ENCODE results near the gene ERN1.
"Not testable (repeated sequence)": the region's sequence is repeated elsewhere in the genome, so short reads cannot be mapped to it uniquely, and the experiment has no call there.

ERN1 gene

GRCh38 chr17:64129765-64130558 lies at the start of gene ERN1:
TSS of gene ERN1 (minus strand) at chr17:64130144. CDS start at chr17:64130029, 115 bp downstream.
- peak; percentile 98 for DNase-seq

DNA sequence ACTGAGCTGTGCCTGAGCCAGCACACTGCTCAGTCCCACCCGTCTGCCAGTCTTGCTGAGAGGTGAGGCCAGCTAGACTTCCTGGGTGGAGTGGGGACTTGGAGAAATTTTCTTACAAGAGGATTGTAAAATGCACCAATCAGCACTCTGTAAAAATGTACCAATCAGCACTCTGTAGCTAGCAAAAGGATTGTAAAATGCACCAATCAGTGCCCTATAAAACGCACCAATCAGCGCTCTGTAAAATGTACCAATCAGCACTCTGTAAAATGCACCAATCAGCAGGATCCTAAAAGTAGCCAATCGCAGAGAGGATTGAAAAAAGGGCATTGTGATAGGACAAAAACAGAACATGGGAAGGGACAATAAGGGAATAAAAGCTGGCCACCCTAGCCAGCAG lies 49.1 kb upstream of the ERN1 start:
- not testable (repeated sequence) for DNase-seq

DNA sequence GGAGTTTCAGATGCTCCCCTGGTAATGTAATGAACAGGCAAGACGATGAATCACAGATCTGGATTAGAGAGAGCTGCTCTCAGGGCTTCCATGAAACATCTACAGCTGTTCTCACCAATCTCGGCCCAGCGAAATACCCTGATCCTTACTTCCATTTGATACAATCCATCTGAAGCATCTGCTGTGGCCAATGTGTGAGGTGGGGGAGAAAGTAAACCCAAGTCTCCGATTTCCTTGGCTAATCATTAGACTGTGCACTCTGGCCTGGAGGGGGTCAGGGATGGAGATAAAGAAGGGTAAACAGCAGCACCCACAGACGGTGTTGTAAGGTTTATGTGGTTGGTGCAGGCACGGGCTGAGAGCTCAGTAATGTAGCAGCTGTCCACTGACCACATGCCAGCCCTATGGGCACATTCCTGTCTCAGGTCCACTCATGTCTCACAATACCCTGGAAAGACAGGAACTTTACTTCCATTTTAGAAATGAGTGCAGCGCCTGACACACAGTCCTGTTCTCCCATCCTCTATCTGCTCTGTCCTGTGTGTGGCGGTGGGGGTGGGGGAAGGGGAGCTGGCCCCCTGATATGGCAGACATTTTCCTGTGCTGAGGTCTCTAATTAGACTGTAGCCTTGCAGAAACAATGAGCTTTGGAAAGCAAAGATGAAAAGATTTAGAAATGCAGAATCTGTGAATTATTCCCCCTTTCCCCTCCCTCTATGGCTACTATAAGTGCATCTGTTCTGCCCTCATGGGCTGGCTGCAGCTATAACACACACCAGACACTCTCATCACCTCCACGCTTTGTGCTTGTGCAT lies 48.3 kb upstream of the ERN1 start:
- DNase-seq = no peak

DNA sequence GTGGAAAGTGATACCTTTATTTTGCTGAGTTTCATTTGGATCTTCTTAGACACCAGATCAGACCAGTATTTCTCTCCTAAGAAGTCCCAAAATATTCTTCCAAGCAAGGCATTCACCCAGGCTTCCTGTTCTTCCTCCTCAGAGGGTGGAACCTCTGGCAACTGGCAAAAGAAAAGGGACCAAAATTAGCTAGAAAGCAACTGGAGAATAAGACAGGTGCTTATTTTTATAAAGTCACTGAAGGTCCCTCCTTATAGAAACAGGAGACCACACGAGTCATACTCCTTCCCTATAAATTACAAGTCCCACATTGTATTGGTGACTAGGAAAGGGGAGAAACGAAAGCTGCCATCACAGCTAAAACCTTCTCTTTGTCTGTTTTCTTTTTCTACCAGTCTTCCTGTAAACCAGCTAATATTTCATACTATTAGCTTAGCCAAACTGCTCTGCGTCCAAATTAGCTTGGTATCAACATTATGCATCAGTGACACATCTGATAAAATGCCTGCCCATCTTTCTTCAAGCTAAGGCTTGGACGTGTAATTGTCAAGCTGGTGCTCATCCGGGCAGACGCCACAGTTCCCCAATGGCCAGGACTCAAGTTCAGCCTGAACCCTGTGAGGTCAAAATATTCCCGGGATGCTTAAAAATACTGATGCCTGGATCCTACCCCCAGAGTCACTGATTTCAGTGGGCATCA lies 47.5 kb upstream of the ERN1 start:
- no peak for DNase-seq

DNA sequence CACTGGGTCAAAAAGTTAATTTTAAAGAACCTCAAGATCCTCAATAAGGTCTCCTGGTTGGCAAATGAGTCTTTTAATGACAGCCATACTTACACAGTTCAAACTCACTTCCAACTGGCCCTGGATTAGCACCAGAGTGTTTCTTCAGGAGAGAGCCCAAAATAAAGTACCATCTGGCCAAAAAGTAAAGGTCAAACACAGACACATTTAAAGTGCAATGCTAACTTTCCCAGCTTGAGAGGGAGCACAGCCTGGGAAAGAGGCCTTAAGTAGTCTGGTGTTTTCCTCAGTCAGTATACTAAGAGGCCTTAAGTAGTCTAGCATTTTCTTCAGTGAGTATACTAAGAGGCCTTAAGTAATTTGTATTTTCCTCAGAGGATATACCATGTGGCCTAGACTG lies 46.6 kb upstream of the ERN1 start:
- no peak for DNase-seq

DNA sequence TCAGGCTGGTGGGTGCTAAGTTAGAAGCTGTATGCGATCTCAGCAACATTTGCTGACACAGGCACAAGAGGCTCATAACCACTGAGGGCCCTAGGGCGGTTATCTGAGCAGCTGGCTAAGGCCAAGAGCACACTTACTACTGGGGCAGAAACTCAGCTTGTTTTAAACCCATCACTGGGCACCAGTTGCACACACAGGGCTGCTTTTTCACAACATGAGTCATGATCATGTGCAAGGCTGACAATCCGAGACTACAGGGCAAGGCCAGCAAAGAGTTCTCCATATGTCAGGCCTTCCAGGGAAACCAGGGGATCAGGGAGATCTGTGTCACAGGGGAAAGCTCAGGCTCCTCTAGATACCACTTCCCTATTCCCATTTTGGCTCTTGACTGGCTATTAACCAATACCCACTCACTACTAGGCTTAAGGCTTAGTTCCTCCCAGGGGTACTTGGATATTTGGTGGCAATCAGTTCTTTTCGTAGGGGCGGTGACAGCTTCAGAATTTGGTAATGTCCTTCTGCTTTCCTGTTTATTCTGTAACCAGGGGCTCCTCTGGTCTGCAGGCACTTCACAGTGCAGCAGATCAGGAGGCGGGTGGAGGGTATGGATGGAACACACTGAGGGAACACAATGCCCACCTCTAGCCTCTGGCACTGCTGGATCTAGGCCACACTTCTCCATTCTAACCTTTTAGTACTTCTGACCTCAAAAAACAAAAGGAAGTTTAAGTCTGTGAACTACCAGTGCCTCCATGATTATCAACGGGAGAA lies 44.9 kb upstream of the ERN1 start:
- DNase-seq = no peak

- DNase-seq = no peak
Measured at GRCh38 chr17:64173646-64174045, 43.7 kb upstream of the ERN1 start.

- no peak for DNase-seq
Measured at GRCh38 chr17:64172510-64172909, 42.6 kb upstream of the ERN1 start.

DNA sequence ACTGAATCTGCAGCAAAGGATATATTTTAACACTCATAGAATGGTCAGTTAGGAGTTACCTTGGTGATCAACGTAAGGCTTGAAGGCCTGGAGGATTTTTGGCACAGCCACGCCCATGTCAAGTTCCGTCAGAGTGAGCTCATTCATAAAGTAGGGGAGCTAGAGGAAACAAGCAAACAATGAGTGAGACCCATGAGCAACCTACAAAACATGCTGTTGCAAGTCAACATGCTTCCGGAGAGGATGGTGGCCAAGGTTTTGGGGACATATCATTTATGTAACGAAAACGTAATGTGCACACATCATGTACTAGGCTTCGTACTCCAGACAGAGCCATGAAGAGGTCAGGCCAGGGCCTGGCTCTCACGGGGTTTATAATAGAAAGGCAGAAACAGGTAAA lies 41.1 kb upstream of the ERN1 start:
- no peak for DNase-seq

- DNase-seq = no peak
Measured at GRCh38 chr17:64170286-64170685, 40.3 kb upstream of the ERN1 start.

GRCh38 chr17:64167666-64168065 lies 37.7 kb upstream of the ERN1 start:
- DNase-seq = not testable (repeated sequence)

DNA sequence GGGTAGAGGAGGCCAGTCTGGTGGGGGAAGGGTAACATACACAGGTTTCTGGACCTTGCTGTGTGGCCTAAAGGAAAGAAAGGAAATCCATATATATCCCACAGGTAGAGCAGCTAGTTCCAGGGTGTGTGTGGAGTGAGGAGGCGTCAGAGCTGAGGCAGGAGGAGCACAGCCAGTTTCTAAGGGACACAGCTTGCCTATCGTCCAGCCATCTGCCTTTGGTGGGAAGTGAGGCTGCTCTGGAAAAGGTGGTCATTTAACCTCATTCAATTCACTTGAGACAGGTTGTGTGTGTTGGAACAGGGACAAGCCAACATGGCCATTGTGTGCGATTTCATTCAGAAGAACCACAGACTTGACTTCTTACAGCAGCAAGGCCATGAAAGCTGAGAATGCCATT lies 36.9 kb upstream of the ERN1 start:
- DNase-seq = no peak

- DNase-seq = no peak
Measured at GRCh38 chr17:64165347-64165746, 35.4 kb upstream of the ERN1 start.

- no peak for DNase-seq
Measured at GRCh38 chr17:64164596-64165285, 34.8 kb upstream of the ERN1 start.

- no peak for DNase-seq
Measured at GRCh38 chr17:64163468-64163867, 33.5 kb upstream of the ERN1 start.

DNA sequence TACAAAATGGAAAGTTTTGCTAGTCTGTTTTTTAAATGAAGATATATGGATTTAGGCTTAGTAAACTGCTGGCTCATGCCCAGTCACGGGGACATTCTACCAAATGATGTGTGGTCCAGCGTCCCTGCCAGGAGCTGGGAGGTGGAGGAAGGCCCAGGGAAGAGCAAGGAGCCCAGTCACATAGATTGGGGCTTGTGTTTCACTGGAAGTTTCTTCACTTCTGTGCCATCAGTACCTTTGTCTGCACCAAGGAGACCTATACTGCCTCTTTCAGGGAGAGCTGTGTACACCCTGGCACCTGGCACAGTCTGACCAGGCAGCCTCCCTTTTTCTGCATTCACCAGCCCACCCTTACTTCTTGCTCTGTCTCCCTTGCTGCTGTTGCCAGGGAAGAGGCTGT lies 32.6 kb upstream of the ERN1 start:
- DNase-seq = no peak

DNA sequence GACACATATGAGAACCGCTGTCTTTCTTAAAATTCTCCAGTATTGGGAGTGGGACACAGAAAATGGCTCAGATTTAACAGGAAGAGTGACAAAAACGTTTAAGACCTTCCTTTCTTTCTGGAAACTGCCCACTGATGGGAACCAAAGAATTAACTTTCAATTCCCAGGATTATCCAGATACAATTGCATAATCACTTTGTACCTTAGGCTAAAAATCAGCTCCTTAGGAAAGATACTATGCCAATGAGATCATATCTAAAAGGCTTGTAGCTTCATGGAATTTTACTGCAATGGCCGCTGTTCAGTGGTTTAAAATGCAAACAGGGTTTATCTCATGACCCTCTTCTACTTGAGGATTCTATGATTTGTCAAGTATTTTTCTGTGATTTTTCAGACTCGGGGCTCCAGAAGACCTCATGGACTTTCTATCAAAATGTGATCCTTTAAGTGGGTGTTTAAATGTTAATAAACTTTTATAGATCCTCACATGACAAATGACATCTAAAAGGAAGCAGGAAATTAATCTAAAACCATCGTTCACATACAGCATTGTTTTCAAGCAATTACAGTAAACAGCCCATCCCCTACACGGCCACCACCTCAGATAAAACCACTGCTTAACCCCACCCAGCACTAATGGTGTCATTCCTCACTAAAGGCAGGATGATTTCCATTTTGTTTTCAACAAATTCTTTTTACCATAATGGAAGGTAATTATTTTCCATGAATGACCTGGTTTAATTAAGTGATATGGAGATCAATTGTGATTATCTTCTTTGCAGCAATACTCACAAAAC lies 31.6 kb upstream of the ERN1 start:
- DNase-seq = no peak

- no peak for DNase-seq
Measured at GRCh38 chr17:64160378-64160777, 30.4 kb upstream of the ERN1 start.

- DNase-seq = no peak
Measured at GRCh38 chr17:64158831-64159590, 29.1 kb upstream of the ERN1 start.

GRCh38 chr17:64158406-64158805 lies 28.5 kb upstream of the ERN1 start:
- DNase-seq = no peak
